ENCODE measurements around the gene BSN.

BSN gene

DNA sequence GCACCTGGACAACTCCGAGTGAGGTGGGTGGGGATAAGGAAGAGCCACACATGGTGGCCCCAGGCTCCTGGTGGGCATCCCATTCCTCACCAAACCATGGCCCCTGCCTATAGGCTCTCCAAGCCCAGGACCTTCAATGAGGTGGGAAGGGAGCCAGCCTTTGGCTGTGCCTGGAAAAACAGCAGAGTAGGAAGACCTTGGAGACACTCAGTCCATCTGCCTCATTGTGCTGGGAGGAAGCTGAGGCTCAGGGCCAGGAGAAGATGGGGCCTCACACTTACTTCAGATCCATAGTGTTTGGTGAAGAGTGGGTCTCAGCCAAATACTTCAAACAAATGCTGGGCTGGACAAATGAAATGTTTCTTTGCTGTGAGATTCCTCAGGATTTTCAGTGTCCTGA, 72.5 kb downstream of the BSN start:
- H2AFZ ChIP-seq (ENCODE audit: low read depth, low read length) = no peak overlapping the region
- peaks cover 3% of the 10 kb centered on the region; the same call in 1 of the 2 replicates for H3K27me3 ChIP-seq (ENCODE audit: low read depth, low read length)
- TF ChIP-seq EZH2phosphoT487 (IDR thresholded peaks at IDR 0.05; ENCODE audit: low read depth) = no peak
- TF ChIP-seq, protein P1, sequence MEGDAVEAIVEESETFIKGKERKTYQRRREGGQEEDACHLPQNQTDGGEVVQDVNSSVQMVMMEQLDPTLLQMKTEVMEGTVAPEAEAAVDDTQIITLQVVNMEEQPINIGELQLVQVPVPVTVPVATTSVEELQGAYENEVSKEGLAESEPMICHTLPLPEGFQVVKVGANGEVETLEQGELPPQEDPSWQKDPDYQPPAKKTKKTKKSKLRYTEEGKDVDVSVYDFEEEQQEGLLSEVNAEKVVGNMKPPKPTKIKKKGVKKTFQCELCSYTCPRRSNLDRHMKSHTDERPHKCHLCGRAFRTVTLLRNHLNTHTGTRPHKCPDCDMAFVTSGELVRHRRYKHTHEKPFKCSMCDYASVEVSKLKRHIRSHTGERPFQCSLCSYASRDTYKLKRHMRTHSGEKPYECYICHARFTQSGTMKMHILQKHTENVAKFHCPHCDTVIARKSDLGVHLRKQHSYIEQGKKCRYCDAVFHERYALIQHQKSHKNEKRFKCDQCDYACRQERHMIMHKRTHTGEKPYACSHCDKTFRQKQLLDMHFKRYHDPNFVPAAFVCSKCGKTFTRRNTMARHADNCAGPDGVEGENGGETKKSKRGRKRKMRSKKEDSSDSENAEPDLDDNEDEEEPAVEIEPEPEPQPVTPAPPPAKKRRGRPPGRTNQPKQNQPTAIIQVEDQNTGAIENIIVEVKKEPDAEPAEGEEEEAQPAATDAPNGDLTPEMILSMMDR (IDR thresholded peaks at IDR 0.05; ENCODE audit: low read depth, low read length) = no peak
- H3K4me2 ChIP-seq (ENCODE audit: low read length) = no peak overlapping the region
- no peak overlapping the region for H3K27ac ChIP-seq (ENCODE audit: low read length)
- H3K4me3 ChIP-seq (ENCODE audit: low read length) = no peak overlapping the region
- no peaks in the 10 kb centered on the region for H3K9me3 ChIP-seq (ENCODE audit: insufficient read depth, low read length)
- H4K20me1 ChIP-seq (ENCODE audit: insufficient read depth, low read length) = no peaks in the 10 kb centered on the region
- peaks cover 5% of the 10 kb centered on the region; the same call in 1 of the 2 replicates for H3K4me1 ChIP-seq (ENCODE audit: low read length)
- no peaks in the 10 kb centered on the region for H3K79me2 ChIP-seq (ENCODE audit: low read length)
- H3K9ac ChIP-seq (ENCODE audit: low read length) = no peak overlapping the region
- no peaks in the 10 kb centered on the region for H3K36me3 ChIP-seq (replicated peaks; ENCODE audit: low read depth, low read length)

DNA sequence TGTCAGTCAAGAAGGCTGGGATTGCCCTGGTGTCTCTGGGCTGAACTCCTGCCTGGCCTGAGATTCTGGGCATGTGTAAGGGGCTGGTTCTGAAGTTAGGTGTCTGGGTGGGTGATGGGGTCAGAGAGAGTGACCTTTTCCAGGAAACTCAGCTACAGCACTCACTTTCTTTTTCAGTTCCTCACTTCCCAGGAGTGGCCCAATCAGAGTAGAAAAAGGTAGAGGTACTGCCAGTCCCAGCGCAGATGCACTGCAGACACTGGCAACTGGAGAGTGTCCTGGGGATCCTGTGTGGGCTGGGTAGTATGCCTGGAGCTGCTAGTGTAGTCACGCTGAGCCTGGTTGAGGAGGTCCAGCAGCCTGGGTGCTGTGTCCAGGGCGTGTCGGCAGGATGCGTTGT, 73.4 kb downstream of the BSN start:
- Histone ChIP-seq H3K4me2 (ENCODE audit: low read length) (no peak overlapping the region), H3K4me1 (ENCODE audit: low read length) (peaks cover 5% of the 10 kb centered on the region; the same call in 1 of the 2 replicates), H2AFZ (ENCODE audit: low read depth, low read length) (no peak overlapping the region)

GRCh38 chr3:49628249-49628648, 74.0 kb downstream of the BSN start:
- H3K9ac ChIP-seq (ENCODE audit: low read length) = no peak overlapping the region
- H3K4me3 ChIP-seq (ENCODE audit: low read length) = no peak overlapping the region
- no peaks in the 10 kb centered on the region for H4K20me1 ChIP-seq (ENCODE audit: insufficient read depth, low read length)
- TF ChIP-seq EZH2phosphoT487 (IDR thresholded peaks at IDR 0.05; ENCODE audit: low read depth) = no peak
- TF ChIP-seq, protein P1 (IDR thresholded peaks at IDR 0.05; ENCODE audit: low read depth, low read length) = no peak
- H3K4me2 ChIP-seq (ENCODE audit: low read length) = no peak overlapping the region
- H3K36me3 ChIP-seq (replicated peaks; ENCODE audit: low read depth, low read length) = no peaks in the 10 kb centered on the region
- no peaks in the 10 kb centered on the region for H3K79me2 ChIP-seq (ENCODE audit: low read length)
- no peak overlapping the region for H2AFZ ChIP-seq (ENCODE audit: low read depth, low read length)
- H3K4me1 ChIP-seq (ENCODE audit: low read length) = peaks cover 5% of the 10 kb centered on the region; the same call in 1 of the 2 replicates
- H3K9me3 ChIP-seq (ENCODE audit: insufficient read depth, low read length) = no peaks in the 10 kb centered on the region
- H3K27me3 ChIP-seq (ENCODE audit: low read depth, low read length) = no peaks in the 10 kb centered on the region
- H3K27ac ChIP-seq (ENCODE audit: low read length) = no peak overlapping the region

More for the DNA sequence above, 73.4 kb downstream of the BSN start:
- Histone ChIP-seq H3K9ac (ENCODE audit: low read length) (no peak overlapping the region), H3K9me3 (ENCODE audit: insufficient read depth, low read length) (no peaks in the 10 kb centered on the region), H3K27me3 (ENCODE audit: low read depth, low read length) (no peaks in the 10 kb centered on the region), H4K20me1 (ENCODE audit: insufficient read depth, low read length) (no peaks in the 10 kb centered on the region), H3K79me2 (ENCODE audit: low read length) (no peaks in the 10 kb centered on the region), H3K36me3 (replicated peaks; ENCODE audit: low read depth, low read length) (no peaks in the 10 kb centered on the region), H3K4me3 (ENCODE audit: low read length) (no peak overlapping the region), H3K27ac (ENCODE audit: low read length) (no peak overlapping the region)
- no peak for TF ChIP-seq EZH2phosphoT487 (IDR thresholded peaks at IDR 0.05; ENCODE audit: low read depth)
- TF ChIP-seq, protein P1 (IDR thresholded peaks at IDR 0.05; ENCODE audit: low read depth, low read length) = no peak

DNA sequence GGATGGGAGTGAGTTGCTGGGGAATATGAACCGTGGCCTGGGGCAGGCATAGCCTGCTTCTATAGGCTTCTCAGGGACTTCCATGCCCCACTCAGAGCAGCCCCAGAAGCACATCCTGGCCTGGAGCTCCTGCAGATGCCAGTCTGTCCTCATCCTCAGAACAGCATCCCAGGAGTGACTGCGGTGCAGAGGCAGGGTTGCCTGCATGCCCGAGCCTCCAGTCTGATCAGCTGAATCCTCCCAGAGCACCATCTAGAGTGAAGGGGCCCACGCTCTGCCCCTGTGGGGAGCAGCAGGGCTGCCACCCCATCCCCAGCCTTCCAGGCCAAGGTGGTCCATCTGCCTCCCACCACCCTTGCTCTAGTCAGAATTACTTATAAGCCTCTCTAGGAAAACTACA, 75.2 kb downstream of the BSN start:
- Histone ChIP-seq H3K4me1 (ENCODE audit: low read length) (peaks cover 5% of the 10 kb centered on the region; the same call in 1 of the 2 replicates), H3K9ac (ENCODE audit: low read length) (no peak overlapping the region), H3K9me3 (ENCODE audit: insufficient read depth, low read length) (no peaks in the 10 kb centered on the region), H4K20me1 (ENCODE audit: insufficient read depth, low read length) (no peaks in the 10 kb centered on the region), H3K4me2 (ENCODE audit: low read length) (no peak overlapping the region), H3K4me3 (ENCODE audit: low read length) (no peak overlapping the region), H3K27ac (ENCODE audit: low read length) (no peak overlapping the region), H3K36me3 (replicated peaks; ENCODE audit: low read depth, low read length) (no peaks in the 10 kb centered on the region), H3K27me3 (ENCODE audit: low read depth, low read length) (no peaks in the 10 kb centered on the region), H3K79me2 (ENCODE audit: low read length) (no peaks in the 10 kb centered on the region), H2AFZ (ENCODE audit: low read depth, low read length) (no peak overlapping the region)
- no peak for TF ChIP-seq EZH2phosphoT487 (IDR thresholded peaks at IDR 0.05; ENCODE audit: low read depth)
- TF ChIP-seq, protein P1 (IDR thresholded peaks at IDR 0.05; ENCODE audit: low read depth, low read length) = no peak

Measured in OCI-LY3 (cell line).